Sigmoid colon (tissue), 3 donors: ENCODE data around the gene NFIL3.

Experiments used
- CTCF ChIP-seq, 4 experiments: fragments of 450-650 bp in 3 of 4; fragments of 200-600 bp in 1 of 4; IDR thresholded peaks; one replicate each; pipeline ENCODE4 v1.5.1; 2016 to 2019; ENCODE audit warnings: antibody characterized with exemption in 4 of 4, mild to moderate bottlenecking in 3 of 4, moderate library complexity in 2 of 4
- POLR2A ChIP-seq, 2 donors: fragments of 450-650 bp; IDR thresholded peaks; one replicate each; pipeline ENCODE4 v1.6.1; 2016; ENCODE audit warnings: antibody characterized with exemption in 2 of 2, mild to moderate bottlenecking in 2 of 2, moderate library complexity in 2 of 2

- TF ChIP-seq CTCF (IDR thresholded peaks at IDR 0.05): no peak
- TF ChIP-seq POLR2A (IDR thresholded peaks at IDR 0.05): no peak
These were observed 20.4 kb upstream of the NFIL3 start for GRCh38 chr9:91443994-91444392.
